Esophagus squamous epithelium (tissue), 4 donors: ENCODE measurements around the gene SURF1.

Source experiments
- POLR2A ChIP-seq, 4 donors: fragments of 450-650 bp; IDR thresholded peaks; one replicate each; pipeline ENCODE4 v1.6.1; 2017; ENCODE audit warnings: antibody characterized with exemption in 4 of 4, mild to moderate bottlenecking in 4 of 4, moderate library complexity in 3 of 4
- TF ChIP-seq, protein P1 (sequence below), 6 experiments: fragments of 450-650 bp in 4 of 6; fragments of 200-600 bp in 2 of 6; sonication (generic) in 2 of 6; IDR thresholded peaks; one replicate each; pipeline ENCODE4 v1.5.1; 2016 to 2019; ENCODE audit warnings: antibody characterized with exemption in 6 of 6, mild to moderate bottlenecking in 4 of 6, moderate library complexity in 4 of 6

DNA sequence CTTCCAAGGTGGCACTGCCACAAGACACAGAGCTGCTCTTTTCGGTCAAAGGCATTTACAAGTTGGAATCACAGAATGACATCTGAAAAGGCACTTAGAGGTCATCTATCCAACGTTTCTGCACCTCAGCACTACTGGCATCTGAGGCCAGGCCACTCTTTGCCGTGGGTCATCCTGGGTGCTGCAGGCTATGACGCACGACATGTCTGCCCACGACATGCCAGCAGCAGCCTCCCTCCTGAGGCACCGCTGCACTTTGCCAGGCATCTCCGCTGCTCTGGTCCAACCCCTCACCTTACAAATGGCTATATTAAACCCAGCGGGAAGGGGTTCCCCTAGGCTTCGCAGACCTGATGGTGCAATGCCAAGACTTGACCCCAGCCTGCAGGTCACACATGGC is 11.5 kb upstream of the SURF1 start:
- TF ChIP-seq, protein P1, sequence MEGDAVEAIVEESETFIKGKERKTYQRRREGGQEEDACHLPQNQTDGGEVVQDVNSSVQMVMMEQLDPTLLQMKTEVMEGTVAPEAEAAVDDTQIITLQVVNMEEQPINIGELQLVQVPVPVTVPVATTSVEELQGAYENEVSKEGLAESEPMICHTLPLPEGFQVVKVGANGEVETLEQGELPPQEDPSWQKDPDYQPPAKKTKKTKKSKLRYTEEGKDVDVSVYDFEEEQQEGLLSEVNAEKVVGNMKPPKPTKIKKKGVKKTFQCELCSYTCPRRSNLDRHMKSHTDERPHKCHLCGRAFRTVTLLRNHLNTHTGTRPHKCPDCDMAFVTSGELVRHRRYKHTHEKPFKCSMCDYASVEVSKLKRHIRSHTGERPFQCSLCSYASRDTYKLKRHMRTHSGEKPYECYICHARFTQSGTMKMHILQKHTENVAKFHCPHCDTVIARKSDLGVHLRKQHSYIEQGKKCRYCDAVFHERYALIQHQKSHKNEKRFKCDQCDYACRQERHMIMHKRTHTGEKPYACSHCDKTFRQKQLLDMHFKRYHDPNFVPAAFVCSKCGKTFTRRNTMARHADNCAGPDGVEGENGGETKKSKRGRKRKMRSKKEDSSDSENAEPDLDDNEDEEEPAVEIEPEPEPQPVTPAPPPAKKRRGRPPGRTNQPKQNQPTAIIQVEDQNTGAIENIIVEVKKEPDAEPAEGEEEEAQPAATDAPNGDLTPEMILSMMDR (IDR thresholded peaks at IDR 0.05) = no peak
- TF ChIP-seq POLR2A (IDR thresholded peaks at IDR 0.05) = no peak
